ENCODE measurements around the gene CAPN13. TPM values are rescaled to one million over a fixed set of nuclear protein-coding genes. Genes with fewer than 3 reads are reported as not detected.
A peak's percentile ranks its signal among the peaks of the same experiment; 100 is the strongest.

CAPN13 gene
- total RNA-seq, 1 donor from 2014 or later = not detected

- no peak for TF ChIP-seq CTCF (IDR thresholded peaks at IDR 0.05; ENCODE audit: unreplicated experiment)
- no peaks in the 10 kb centered on the region for H3K36me3 Mint-ChIP-seq
- peak in 1 of 2 experiments; percentile 5 for DNase-seq (ENCODE audit: low spot score in 2 of 2, unreplicated experiment in 2 of 2)
- no peak overlapping the region for H3K4me3 Mint-ChIP-seq
- H3K27ac Mint-ChIP-seq = no peak overlapping the region
- no peaks in the 10 kb centered on the region for H3K9me3 Mint-ChIP-seq
- no peaks in the 10 kb centered on the region for H3K4me1 Mint-ChIP-seq
- no peaks in the 10 kb centered on the region for H3K27me3 Mint-ChIP-seq (ENCODE audit: low read depth)
These were observed 127.1 kb downstream of the CAPN13 start for GRCh38 chr2:30680121-30680520.

- peak in 1 of 2 experiments; percentile 27 for DNase-seq (ENCODE audit: low spot score in 2 of 2, unreplicated experiment in 2 of 2)
- TF ChIP-seq CTCF (IDR thresholded peaks at IDR 0.05; ENCODE audit: unreplicated experiment) = no peak
- H3K9me3 Mint-ChIP-seq = no peaks in the 10 kb centered on the region
- H3K4me3 Mint-ChIP-seq = no peak overlapping the region
- no peak overlapping the region for H3K27ac Mint-ChIP-seq
- H3K4me1 Mint-ChIP-seq = no peaks in the 10 kb centered on the region
- H3K27me3 Mint-ChIP-seq (ENCODE audit: low read depth) = no peaks in the 10 kb centered on the region
- H3K36me3 Mint-ChIP-seq = no peaks in the 10 kb centered on the region
These were observed 127.7 kb downstream of the CAPN13 start for GRCh38 chr2:30679426-30680088.

GRCh38 chr2:30678410-30679137, 128.7 kb downstream of the CAPN13 start:
- Mint-ChIP-seq H3K27ac (no peak overlapping the region), H3K4me3 (no peak overlapping the region)

GRCh38 chr2:30677861-30678385, 129.3 kb downstream of the CAPN13 start:
- H3K4me1 Mint-ChIP-seq = no peaks in the 10 kb centered on the region

More at GRCh38 chr2:30678410-30679137, 128.7 kb downstream of the CAPN13 start:
- peak in 1 of 2 experiments; percentile 29 for DNase-seq (ENCODE audit: low spot score in 2 of 2, unreplicated experiment in 2 of 2)
- H3K36me3 Mint-ChIP-seq = no peaks in the 10 kb centered on the region
- H3K27me3 Mint-ChIP-seq (ENCODE audit: low read depth) = no peaks in the 10 kb centered on the region
- no peak for TF ChIP-seq CTCF (IDR thresholded peaks at IDR 0.05; ENCODE audit: unreplicated experiment)
- no peaks in the 10 kb centered on the region for H3K4me1 Mint-ChIP-seq
- peaks cover 4% of the 10 kb centered on the region for H3K9me3 Mint-ChIP-seq

DNA sequence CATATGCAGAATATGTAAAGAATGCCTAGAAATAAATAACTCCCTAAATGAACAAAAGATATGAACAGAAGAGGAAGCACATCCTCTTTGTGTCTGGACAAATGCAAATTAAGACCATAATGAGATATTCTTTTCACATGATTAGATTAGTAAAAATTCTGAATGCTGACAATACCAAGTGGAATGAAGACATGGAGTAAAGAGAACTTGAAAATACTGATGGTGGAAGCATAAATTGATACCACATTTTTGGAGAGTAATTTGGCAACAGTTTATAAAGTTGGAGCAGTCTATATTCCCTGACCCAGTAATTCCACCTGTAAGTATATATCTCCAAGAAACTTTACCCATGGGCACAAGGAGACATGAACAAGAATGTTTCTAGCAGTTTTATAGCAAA, 130.0 kb downstream of the CAPN13 start:
- Mint-ChIP-seq H3K27me3 (ENCODE audit: low read depth) (no peaks in the 10 kb centered on the region), H3K36me3 (peaks cover 1% of the 10 kb centered on the region), H3K4me3 (no peak overlapping the region), H3K9me3 (peaks cover 14% of the 10 kb centered on the region), H3K27ac (no peak overlapping the region), H3K4me1 (no peaks in the 10 kb centered on the region)
- no peak for DNase-seq (ENCODE audit: low spot score in 2 of 2, unreplicated experiment in 2 of 2)
- no peak for TF ChIP-seq CTCF (IDR thresholded peaks at IDR 0.05; ENCODE audit: unreplicated experiment)

More at GRCh38 chr2:30677861-30678385, 129.3 kb downstream of the CAPN13 start:
- DNase-seq (ENCODE audit: low spot score in 2 of 2, unreplicated experiment in 2 of 2) = peak in 1 of 2 experiments; percentile 19
- Mint-ChIP-seq H3K9me3 (peaks cover 10% of the 10 kb centered on the region), H3K36me3 (no peaks in the 10 kb centered on the region), H3K27ac (no peak overlapping the region), H3K27me3 (ENCODE audit: low read depth) (no peaks in the 10 kb centered on the region), H3K4me3 (no peak overlapping the region)
- no peak for TF ChIP-seq CTCF (IDR thresholded peaks at IDR 0.05; ENCODE audit: unreplicated experiment)
